Ovary (tissue), 3 donors: ENCODE results near the gene KIF13A.

Experiments
- POLR2A ChIP-seq: fragments of 450-650 bp; IDR thresholded peaks from one replicate; pipeline ENCODE4 v1.6.1; 2017; ENCODE audit warnings: antibody characterized with exemption, mild to moderate bottlenecking, moderate library complexity
- TF ChIP-seq, protein P1 (sequence below), 3 donors: fragments of 450-650 bp in 2 of 3; fragments of 200-600 bp in 1 of 3; IDR thresholded peaks; one replicate each; pipeline versions ENCODE4 v1.5.1 to v1.8.0; 2016 to 2022; ENCODE audit warnings: antibody characterized with exemption in 3 of 3, mild to moderate bottlenecking in 1 of 3
- donor health status: DM: no; HTN: no; CAD: no.

DNA sequence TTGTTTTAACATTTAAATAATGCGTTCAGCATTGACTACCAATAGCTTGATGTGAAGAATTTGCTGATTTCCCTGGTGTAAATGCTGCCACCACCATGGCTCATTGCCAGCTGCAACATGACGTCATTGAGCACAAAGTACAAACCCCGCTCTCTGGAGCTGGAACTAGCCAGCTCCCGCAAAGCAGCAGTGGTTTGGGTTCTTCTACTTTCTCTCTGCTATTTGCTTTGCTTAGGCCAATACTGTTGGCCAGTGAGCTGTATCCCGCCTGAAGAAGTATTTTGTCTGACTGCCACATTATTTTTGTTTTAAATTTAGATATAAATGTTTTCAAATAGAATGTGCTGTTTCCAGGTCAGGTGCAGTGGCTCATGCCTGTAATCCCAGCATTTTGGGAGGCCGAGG lies 47.4 kb upstream of the KIF13A start:
- no peak for TF ChIP-seq POLR2A
- TF ChIP-seq, protein P1, sequence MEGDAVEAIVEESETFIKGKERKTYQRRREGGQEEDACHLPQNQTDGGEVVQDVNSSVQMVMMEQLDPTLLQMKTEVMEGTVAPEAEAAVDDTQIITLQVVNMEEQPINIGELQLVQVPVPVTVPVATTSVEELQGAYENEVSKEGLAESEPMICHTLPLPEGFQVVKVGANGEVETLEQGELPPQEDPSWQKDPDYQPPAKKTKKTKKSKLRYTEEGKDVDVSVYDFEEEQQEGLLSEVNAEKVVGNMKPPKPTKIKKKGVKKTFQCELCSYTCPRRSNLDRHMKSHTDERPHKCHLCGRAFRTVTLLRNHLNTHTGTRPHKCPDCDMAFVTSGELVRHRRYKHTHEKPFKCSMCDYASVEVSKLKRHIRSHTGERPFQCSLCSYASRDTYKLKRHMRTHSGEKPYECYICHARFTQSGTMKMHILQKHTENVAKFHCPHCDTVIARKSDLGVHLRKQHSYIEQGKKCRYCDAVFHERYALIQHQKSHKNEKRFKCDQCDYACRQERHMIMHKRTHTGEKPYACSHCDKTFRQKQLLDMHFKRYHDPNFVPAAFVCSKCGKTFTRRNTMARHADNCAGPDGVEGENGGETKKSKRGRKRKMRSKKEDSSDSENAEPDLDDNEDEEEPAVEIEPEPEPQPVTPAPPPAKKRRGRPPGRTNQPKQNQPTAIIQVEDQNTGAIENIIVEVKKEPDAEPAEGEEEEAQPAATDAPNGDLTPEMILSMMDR (IDR thresholded peaks at IDR 0.05) = no peak
